GM19193 (cell line): ENCODE results near the gene NCOA6.

Source experiments
- POLR2A ChIP-seq: IDR thresholded peaks from 4 replicates; pipeline ENCODE4 v1.6.1; 2011; ENCODE audit not compliant: insufficient read depth, insufficient read length; ENCODE audit errors: extremely low read depth

NCOA6 gene

DNA sequence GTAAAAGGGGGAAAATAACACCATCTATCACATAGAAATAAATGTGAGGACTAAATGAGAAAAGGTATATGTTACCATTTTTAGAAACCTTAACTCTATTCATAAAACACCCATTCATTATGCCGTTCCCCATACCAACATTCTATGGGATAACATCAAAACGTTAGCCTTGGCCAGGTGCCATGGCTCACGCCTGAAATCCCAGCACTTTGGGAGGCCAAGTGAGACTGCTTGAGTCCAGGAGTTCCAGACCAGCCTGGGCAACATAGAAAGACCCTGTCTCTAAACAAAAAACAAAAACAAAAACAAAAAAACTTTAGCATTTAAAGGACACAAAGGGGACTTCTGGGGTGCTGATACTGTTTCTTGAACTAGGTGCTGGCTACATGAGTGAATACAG lies 149.9 kb downstream of the NCOA6 start:
- TF ChIP-seq POLR2A: no peak

DNA sequence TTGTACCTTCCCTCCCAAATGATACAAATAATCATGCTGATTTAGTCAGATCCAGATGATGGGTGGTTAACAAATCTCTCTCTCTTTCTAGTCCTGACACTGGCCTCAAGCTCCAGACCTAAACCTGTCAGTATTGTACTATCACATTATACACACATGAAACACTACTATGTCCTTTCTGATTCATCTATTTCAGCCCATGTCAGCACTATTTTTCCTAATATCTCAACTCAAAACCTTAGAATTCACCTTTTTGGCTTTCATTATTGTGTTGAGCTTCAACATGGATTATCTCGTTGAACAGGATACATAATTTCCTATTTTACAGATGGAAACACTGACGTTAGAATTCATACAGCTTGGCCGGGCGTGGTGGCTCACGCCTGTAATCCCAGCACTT lies 152.0 kb downstream of the NCOA6 start:
- no peak for TF ChIP-seq POLR2A

DNA sequence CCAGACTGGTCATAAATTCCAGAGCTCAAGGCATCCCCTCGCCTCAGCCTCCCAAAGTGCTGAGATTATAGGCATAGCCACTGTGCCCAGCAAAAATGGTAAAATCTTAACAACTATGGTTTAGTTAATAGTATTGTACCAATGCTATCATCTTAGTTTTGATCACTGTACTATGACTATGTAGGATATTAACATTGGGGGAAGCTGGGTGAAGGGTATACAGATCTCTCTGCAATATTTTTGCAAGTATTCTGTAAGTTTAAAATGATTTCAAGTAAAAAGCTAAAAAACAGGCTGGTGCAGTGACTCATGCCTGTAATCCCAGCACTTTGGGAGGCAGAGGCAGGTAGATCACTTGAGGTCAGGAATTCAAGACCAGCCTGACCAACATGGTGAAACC lies 156.4 kb downstream of the NCOA6 start:
- TF ChIP-seq POLR2A: no peak
